Measurements from ENCODE around the gene TEF.
A peak's percentile ranks its signal among the peaks of the same experiment; 100 is the strongest.

Gene TEF

DNA sequence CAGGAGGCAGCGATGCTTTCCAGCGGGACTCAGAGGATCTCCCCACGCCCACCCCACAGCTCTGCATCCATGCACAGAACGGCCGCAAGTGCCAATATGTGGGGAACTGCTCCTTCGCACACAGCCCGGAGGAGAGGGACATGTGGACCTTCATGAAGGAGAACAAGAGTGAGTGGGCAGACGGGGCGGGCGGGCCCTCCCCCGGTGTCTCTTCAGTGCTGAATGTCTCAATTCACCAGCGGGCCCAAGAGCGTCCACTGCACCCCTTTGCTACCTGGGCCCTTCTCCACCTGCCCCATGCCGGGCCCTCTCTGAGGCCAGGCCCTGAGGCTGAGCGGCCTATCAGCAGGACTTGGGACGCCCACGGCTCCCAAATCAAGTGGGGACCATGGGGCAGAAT is 25.8 kb upstream of the TEF start:
- no peak for DNase-seq

DNA sequence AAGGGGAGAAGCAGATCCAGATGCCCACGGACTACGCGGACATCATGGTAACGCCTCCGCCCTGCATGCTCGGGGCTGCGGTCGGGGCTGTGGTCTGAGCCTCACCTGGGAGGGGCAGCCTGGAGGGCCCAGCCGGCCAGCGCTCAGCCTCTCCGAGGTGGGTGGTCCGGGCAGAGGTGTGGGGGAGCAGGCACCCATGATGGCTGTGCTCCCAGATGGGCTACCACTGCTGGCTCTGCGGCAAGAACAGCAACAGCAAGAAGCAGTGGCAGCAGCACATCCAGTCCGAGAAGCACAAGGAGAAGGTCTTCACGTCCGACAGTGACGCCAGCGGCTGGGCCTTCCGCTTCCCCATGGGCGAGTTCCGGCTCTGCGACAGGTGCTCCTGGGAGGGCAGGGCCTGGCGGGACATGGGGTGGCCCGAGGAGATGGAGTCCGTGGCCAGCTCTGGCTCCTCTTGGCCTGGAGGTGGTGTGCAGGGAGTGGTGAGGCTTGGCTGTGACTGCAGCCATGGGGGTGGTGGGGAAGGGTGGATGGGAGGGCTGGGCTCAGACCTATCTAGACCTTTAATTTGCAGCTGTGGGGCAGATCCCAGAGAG is 25.2 kb upstream of the TEF start:
- DNase-seq = no peak

DNA sequence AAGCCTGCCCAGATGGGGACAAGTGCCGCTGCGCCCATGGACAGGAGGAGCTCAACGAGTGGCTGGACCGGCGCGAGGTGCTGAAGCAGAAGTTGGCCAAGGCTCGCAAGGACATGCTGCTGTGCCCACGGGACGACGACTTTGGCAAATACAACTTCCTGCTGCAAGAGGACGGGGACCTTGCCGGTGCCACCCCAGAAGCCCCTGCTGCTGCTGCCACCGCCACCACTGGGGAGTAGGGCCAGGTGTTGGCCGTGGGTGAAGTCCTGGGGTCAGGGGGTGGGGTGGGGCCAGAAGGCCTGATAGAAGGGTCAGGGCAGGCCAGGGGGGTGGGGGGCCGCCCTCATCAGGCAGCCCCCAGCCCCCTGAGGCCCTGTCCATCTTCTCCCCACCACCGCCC is 24.6 kb upstream of the TEF start:
- DNase-seq = no peak

DNA sequence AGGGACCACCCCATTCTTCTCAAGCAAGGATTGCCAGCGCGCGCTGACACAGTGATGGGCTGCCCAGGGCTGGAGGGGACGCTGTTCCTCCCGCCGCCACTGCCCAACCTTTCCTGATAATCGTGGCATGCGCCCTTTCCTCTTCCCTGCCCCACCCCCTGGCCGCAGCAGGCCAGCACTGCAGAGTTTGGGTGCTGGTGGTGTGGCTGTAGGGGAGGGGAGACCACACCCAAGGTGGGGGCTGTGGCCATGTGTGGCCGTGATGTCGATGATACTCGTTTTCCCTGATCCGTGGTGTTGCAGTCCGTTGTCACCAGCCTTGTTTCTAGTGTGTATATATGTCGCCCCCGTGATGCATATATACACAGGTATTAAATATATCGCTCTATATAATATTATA is 22.8 kb upstream of the TEF start:
- DNase-seq = no peak

DNA sequence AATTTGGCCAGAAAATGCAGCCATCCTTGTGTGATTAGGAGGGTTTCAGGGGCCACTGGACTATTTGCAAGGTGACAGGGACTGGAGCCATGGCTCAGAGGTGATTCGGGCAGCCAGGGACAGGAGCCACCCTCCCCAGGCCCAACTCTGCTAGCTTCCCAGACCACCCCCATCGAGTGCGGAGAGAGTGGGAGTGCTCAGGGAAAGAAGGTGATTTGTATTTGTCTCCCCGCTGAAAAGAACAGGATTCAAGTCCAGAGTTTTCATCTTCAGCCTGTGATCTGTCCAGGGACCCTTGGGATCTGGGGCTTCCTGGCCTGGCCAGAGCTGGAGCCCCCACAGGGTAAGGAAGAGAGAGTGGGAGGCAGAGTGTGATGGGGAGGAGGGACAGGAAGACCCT is 22.4 kb upstream of the TEF start:
- no peak for DNase-seq

DNA sequence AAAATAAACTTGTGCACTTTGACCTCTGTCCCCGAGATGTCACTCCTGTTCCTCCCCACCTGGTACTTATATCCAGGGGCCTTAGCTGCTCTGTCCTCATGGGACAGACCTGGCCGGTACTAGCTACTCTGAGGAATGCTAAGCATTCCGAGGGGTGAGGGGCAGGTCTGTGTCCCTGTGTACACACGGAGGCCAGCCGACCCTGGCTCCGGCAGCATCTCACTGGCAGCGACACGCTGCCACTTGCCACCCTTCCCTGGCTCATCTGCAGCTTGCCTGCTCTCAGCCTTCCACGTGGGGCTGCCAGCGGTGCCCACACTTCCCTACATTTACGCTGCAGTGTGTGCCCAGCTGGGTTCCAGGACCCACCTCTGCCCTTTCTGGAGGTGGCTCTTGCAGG is 21.6 kb upstream of the TEF start:
- DNase-seq = no peak

DNA sequence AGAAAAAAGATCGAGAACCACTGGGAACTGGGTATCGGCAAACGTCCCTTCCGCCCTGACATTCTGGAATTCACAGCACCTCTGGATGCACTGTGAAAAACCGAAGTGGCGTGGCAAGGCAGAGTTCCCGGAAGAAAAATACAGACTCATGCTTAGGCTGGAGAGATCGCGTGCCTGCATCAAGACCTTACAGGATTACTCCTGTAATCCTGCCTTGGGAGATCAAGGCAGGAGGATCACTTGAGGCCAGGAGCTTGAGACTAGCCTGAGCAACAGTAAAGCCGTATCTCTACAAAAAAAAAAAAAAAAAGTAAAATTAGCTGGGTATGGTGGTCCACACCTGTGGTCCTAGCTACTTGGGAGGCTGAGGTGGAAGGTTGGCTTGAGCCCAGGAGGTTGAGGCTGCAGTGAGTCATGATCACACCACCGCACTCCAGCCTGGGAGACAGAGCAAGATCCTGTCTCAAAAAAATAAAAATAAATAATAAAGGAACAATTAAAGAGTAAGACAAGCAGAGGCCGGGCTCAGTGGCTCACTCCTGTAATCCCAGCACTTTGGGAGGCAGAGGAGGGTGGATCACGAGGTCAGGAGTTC is 19.9 kb upstream of the TEF start:
- no peak for DNase-seq

DNA sequence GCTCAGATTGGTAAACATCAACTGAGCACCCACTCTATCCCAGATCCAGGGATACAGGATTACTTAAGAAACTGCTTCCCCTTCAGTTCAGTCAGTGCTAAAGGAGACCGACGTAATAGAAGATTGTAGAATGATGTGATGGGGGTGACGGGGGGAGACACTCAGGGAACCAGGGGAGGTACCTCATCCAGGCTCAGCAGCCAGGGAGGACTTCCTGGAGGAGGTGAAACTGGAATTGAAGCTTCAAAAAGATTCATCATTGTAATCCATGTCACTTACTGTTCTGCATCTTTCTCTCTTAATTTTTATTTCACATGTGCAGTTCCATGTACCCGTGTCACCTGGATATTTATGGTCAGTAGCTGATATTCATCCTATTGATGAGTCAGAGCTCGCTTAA is 19.1 kb upstream of the TEF start:
- DNase-seq = no peak

DNA sequence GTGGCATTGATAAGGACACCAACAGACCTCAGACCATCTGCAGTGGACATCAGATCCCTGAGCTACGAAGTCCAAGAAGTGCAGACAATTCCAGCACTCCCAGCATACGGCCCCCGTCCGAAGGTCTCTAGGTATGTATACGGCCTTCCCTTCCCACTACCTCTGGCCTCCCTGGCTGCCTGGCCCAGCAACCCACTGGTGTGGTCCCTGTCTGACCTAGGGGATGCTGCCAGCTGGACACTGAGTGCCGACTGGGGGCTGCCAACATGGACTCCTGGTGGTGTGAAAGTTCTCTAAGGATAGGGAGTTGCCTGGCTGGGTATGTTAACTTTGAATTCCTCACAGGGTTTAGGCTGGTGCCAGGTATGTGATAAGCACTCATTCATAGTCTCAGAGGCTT is 17.5 kb upstream of the TEF start:
- no peak for DNase-seq

DNA sequence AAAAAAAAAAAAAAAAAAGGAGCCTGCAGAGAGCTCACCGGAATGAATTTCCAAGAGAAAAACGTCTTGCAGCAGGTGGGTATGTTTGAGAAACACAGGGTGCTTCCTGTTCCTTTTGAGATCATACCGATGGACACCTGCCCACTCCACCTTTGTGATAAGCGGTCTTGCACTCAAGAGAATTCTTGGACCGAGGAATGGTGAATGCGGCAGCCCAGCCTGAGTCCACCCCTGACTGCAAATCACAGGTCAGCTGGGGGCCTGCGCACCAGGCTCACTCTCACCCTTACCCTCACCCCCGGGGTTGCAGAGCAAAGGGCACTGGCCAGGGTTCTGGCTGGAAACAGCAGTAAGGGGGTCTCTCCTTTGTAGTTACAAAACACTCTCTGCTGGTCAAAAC is 16.8 kb upstream of the TEF start:
- peak; percentile 81 for DNase-seq

DNA sequence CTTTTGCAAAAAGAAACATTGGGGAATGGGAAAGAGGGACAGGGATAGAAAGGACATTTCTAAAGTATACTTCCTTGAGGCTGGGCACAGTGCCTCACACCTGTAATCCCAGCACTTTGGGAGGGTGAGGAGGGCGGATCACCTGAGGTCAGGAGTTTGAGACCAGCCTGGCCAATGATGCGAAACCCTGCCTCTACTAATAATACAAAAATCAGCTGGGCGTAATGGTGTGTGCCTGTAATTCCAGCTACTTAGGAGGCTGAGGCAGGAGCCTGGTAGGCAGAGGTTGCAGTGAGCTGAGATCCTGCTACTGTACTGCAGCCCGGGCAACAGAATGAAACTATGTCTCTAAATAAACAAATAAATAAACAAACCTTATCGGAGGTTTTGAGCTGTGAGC is 16.3 kb upstream of the TEF start:
- no peak for DNase-seq

DNA sequence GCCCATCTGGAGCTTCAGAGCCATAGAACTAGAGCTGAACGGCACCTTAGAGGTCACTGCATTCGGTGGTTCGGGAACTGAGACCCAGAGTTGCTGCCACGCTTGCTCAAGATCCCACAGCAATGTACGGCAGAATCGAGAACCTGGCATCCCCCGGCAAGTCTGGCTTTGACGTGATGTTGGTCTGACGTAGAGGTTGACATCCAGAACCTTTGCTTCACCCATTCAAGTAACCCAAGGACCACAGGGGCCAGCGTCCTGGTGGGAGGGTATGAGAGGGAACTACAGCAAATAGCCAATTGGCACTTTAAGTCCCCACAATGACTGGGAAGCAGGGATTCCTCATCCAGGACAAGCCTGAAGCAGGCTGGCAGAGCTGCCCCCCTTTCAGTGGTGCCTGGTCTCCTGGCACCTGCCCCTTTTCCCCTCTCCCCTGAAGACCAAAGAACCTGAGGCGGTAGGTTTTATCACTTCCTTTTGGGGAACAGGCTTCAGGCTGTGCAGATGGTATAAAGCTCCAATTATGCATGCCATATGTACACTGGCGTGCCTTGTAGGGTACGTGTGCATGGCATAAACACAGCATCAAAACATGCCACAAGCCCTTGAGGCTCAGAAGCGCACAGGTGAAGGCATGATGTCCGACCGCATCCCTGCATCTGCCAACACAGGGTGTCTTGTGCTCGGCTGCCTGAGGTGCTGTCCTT is 15.3 kb upstream of the TEF start:
- no peak for DNase-seq

DNA sequence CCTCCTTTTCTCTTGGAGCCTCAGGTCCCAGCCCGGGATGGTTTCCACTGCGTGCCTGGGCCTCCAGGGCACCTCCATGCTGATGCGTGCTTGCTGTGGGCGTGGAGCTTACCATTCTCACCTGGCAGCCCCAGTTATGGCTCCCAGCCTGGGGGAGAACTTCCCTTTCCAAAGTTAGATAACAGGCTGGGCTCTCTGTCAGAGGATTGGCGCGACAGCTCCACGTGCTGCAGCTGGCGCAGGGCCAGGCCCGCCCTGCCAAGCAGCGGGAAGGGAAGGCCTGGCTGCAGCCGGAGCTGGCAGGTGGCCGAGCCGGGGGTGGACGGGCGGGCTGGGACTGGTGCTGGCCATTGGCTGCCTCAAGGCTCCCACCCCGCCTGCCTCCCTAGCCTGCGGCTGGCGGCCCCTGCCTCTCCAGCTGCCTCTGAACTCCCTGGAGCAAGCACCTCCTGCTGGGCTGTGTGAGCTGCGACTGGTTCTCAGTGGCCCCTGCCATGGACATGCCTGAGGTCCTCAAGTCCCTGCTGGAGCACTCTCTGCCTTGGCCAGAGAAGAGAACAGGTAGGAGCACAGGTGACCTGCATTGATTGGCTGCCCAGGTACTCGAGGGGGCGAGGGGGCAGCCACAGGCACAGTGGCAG is 14.6 kb upstream of the TEF start:
- peak; percentile 96 for DNase-seq

DNA sequence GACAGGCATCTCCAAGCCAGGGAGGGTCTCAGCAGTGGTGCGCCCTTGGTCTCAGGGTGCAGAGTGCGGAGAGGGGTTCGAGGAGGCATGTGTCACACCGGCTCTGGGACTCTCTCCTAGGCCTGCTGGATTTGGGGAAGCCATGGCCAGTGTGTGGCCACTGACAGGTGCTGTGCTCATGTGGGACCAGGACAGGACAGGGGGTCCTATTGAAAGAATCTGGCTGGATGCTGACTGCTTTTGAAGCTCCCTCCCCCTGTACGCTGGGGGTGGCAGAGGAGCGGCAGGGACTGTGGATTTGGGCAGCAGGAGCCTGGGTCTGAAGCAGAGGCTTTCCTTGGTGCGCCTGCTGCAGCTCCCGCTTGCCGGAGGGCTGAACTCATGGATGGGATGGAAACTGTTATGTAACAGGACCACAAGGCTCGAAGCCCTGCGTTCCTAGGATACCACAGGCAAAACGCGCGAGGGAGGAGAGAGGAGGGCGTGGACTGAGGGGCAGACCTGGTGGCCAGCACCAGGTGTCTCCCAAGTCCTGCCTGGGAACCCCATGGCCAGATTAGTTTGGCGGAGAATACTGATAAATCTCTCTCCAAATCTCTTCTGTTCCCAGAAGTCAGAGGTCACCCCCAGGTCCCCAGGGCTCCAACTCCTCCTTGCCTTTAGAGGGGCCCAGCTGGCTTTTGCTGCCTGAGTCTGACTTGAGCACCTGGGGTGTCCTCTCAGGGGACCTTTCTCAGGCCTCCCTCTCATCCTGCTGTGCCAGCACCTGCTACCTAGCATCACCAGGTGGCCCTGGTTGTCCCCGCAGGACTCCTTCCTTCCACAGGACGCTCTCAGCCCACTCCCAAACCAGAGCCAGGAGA is 13.8 kb upstream of the TEF start:
- peak; percentile 73 for DNase-seq

DNA sequence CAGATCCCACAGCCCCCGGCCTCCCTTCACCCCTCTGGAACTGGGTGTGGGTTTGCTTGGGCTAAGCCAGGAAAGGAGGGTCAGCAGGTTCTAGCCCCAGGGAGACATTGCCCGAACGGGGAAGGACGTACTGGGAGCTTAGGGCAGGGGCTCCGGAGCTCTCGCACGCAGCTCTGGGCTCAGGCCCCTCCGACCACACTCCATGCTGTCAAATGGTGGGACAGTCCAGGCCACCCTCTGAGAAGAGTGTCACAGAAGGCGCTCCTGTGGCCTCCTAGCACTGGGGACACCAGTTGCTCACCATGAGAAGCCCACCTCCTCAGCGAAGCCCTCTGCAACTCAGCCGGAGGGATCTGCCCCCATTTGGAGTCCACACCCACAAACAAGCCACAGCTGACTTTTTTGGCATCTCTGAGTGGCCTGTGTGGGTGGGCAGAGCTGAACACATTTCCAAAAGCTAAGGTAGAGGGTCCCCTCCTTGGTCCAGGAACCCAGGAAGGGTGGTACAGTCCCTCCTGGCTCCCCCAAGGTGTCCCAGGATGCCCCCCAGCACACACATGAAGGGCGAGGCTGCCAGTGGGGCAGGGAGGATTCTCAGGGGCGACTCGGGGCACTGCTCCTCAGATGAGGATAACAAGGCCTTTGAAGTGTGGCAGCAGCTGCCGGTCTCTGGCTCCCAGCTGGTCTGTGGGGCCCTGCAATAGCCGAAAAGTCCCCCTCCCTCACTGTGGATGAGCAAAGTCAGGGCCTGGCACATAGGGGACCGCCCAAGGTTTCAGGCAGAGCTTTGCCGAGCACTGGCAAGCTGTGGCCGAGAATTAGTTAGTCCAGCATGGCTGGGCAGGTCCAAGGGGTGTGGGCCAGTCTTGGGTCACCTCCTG is 13.0 kb upstream of the TEF start:
- no peak for DNase-seq

DNA sequence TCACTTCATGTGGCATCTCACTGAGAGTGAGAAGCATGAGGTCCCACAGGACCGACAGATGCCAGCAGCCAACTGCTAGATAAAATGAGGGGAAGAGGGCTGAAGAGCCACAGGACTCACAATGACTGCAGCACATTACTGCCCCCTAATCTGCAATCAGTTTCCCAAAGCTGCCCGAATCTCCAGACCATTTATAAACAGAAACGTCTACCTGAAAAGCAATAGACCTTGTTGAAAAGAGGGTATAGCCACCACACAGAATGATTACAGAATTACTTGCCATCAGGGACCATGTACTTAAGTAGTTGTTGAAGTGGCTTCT is 12.4 kb upstream of the TEF start:
- no peak for DNase-seq

DNA sequence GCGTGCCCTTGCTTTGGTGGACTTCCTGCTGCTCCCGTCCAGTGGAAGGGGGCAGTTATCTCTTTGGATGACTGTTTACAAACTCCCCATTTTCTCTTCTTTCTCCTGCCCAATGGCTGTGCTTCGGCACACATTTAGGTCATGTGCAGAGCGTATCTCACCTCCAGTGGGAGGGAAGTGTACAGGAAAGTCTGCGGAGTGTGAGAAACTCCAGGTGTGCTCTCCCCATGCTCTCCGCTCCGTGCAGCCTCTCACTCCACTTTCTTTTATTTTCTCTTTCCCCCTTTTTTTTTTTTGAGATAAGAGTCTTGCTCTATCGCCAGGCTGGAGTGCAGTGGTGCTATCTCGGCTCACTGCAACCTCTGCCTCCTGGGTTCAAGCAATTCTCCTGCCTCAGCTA is 11.9 kb upstream of the TEF start:
- DNase-seq = peak; percentile 32

DNA sequence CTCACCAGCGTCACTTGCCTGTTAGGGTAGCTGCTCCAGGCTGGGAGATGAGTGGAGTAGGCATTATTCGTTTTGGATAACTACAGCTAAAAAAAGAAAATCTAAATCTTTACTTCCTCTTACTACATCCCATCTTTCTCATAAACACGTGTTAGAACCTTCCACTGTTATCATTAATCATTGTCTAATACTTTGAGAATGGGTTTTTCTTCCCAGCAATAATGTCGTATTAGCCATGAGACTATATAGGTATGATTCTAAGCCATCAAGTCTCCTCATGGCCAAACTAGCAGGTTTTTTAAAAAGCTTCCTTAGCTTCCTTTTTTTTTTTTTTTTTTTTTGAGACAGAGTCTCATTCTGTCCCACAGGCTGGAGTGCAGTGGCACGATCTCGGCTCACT is 3.9 kb upstream of the TEF start:
- no peak for DNase-seq

DNA sequence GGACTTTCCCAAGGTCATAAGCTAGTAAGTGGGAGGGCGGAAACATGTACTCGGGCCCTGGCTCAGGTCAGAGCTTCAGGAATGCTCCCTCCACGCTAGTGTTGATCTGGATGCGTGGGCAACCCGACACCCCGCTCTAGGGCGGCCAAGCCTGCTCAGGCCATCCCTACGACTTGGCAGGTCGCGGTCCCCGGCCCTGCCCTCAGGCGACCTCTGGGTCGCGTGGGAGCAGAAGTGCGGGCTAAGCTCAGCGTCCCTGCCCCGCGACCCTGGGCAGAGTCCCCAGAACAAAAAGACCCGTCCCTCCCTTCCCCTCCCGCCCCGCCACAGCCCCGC is 781 bp upstream of the TEF start:
- DNase-seq = no peak

DNA sequence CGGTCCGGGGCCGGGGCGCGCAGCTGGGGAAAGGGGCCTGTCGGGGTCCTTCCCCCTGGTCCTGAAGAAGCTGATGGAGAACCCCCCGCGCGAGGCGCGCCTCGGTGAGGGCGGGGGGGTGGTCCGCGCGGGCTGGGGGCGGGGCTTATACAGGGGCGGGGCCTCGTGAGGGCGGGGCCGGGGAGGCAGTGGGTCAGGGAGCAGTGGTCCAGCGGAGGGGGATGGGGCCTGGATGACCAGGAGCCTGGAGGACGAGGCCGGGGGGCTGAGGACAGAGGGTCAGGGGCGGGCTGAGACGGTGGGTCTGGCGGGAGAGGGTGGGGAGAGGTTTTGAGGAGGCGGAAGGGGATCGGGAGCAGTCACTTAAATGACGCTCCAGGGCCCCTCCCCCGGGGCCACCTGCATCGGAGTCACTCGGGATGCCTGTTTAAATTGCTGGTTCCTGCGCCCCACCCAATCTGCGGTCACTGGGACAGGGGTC is 396 bp downstream of the TEF start:
- DNase-seq = peak; percentile 67

DNA sequence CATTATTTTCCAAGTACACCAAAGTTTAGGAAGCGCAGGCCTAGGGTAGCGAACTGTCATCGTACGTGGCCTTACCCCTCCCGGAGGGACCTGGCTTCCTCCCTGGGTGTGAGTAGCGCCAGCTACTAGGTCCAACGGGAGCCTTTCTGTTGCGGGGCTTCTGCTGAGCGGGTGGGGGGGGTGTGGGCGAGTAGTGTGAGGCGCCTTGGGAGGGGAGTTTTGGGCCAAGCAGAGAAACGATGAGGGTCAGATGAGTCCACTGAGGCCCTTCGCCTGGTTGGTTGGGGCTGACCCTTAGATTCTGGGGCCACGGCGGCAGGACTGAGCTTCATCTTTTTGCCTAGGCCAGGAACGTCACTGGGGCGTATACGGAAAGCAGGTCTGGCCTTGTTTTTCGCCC is 868 bp downstream of the TEF start:
- no peak for DNase-seq

DNA sequence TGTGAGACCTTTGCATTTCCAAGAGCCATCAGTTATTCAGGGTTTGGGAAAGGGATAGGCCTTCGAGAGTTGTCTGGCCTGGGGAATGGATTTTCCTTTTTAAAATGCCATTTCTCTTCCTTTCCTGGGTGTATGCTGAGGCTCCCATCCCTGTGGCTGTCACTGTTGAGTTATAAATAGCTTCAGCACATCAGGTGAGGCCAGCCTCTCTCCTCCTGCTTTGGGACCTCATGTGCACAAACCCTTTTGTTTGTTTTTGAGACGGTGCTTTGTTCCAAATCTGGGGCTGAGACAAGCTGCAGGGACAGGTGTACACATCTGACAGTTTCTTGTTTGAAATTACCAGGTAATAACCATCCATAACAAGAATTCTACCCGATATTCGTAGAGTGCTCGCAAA is 1.3 kb downstream of the TEF start:
- peak; percentile 43 for DNase-seq

DNA sequence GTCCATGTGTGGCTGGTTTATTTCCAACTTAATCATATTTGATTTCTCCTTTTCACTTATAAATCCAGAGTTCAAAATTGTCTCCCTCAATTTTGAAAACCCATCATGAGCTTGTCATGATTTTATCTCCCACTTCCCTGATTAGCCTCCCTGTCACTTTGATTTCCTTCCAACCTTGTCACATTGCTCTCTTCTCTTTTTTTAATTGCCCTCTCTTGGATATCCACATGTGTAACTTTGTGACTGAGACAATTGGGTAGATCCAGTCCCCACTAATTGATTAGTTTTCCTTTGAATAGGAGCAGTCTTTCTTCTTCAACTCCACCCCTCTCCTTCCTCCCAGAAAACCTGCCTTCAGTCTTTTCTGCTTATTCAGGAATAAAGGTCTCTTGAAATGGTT is 2.4 kb downstream of the TEF start:
- no peak for DNase-seq
